GM12891 (cell line): ENCODE measurements around the gene GFRA4.

ENCODE experiments used
- POLR2A ChIP-seq: IDR thresholded peaks from 2 replicates; pipeline ENCODE4 v1.6.1; 2011; ENCODE audit warnings: low read depth, low read length, control low read depth
- TAF1 ChIP-seq: IDR thresholded peaks from 2 replicates; pipeline ENCODE4 v1.6.1; 2011; ENCODE audit warnings: low read depth, low read length, control low read depth

GRCh38 chr20:3696200-3696599 is 33.0 kb upstream of the GFRA4 start:
- no peak for TF ChIP-seq TAF1
- TF ChIP-seq POLR2A, result no peak
